Body of pancreas (tissue), 4 donors: ENCODE data around the gene TSPAN14. TPM values are rescaled to one million over a fixed set of nuclear protein-coding genes. Genes with fewer than 3 reads are reported as not detected.

Experiments used
- ATAC-seq: fragments of 150-250 bp; one replicate; pipeline ENCODE4 v1.9.1; 2016
- DNase-seq, 4 donors: peaks; one replicate each; pipeline ENCODE4 v3.0.0-alpha.2; 2019
- H3K27ac ChIP-seq, 4 donors: fragments of 200-600 bp; sonication (generic); 1 replicate in 3 of 4; 2 replicates in 1 of 4; pipeline versions ENCODE4 v1.5.1 to v1.6.1; 2016 to 2019; ENCODE audit warnings: mild to moderate bottlenecking in 1 of 4, mixed read lengths in 1 of 4, moderate library complexity in 1 of 4
- H3K27me3 ChIP-seq, 2 donors: fragments of 200-600 bp; sonication (generic); one replicate each; pipeline ENCODE4 v1.6.0; 2016; ENCODE audit warnings: mild to moderate bottlenecking in 1 of 2
- H3K36me3 ChIP-seq, 2 donors: fragments of 200-600 bp; sonication (generic); replicated peaks in 1 of 2; 2 replicates each; pipeline ENCODE4 v1.5.1; 2016; ENCODE audit warnings: low read depth in 2 of 2; ENCODE audit not compliant: insufficient read depth in 1 of 2
- H3K4me1 ChIP-seq: fragments of 200-600 bp; sonication (generic); one replicate; pipeline ENCODE4 v1.6.0; 2016
- H3K4me3 ChIP-seq, 2 donors: fragments of 200-600 bp; sonication (generic); 1 replicate in 1 of 2; 2 replicates in 1 of 2; pipeline ENCODE4 v1.5.1; 2016 to 2019
- H3K9me3 ChIP-seq, 3 donors: fragments of 200-600 bp; sonication (generic); 1 replicate in 2 of 3; 2 replicates in 1 of 3; pipeline ENCODE4 v1.5.1; 2016
- POLR2A ChIP-seq, 3 donors: fragments of 450-650 bp; IDR thresholded peaks; one replicate each; pipeline ENCODE4 v1.6.1; 2016; ENCODE audit warnings: antibody characterized with exemption in 3 of 3, mild to moderate bottlenecking in 2 of 3
- WGBS, 2 donors: methylation state at CpG; one replicate each; pipeline ENCODE4 v1.1.5; 2017; 5-methylcytosine and 5-hydroxymethylcytosine counted together
- intact Hi-C: fragments of 100-400 bp; cut with DNase I; formaldehyde crosslinking; loops from one replicate; pipeline ENCODE4 v1.15.1; 2023
- total RNA-seq, 2 donors: library from RNA; depleted of rRNA; stranded (reverse); fragments of >200 nt; gene quantifications; one replicate each; pipeline ENCODE4 v1.1.0, GENCODE V29; 2016
- TF ChIP-seq, protein P1 (sequence below), 7 experiments: fragments of 450-650 bp in 4 of 7; fragments of 200-600 bp in 3 of 7; sonication (generic) in 3 of 7; IDR thresholded peaks; one replicate each; pipeline ENCODE4 v1.5.1; 2016 to 2019; ENCODE audit warnings: antibody characterized with exemption in 7 of 7

The TSPAN14 gene
- total RNA-seq, 2 donors from 2014 or later: 22.3 to 63.0 TPM

DNA sequence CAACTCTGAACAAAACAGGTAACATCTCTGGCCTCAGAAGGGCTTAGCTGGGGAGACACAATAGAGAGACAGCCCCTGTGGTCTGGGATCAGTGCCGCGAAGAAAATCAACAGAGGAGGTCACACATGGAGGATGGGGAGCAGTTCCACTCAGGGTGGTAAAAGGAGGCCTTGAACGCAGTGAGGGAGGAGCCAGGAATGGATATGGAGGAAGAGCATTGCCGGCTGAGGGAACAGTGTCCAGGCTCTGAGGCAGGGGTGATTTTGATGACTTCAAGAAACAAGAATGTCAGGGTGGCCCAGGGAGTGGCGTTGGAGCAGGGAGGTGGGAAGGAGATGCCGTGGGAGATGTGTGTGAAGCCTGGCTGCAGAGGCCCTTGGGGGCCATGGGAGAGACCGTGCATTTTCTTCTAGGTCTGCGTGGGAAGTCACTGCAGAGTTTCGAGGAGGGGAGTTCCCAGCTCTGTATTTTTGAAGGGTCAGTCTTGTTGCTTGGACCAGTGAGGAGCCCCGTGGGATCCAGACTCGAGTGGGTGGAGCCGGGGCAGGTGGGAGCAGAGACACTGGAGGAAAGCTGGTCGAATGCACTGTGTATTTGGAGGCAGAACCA lies 47.9 kb downstream of the TSPAN14 start:
- peak in 1 of 4 donors; percentile 6 for DNase-seq
- Histone ChIP-seq H3K27me3 (no peaks in the 10 kb centered on the region), H3K27ac (peak overlapping the region in 2 of 4 donors; percentile 5 to 20), H3K4me1 (peaks cover 84% of the 10 kb centered on the region), H3K36me3 (no peaks in the 10 kb centered on the region), H3K9me3 (no peaks in the 10 kb centered on the region), H3K4me3 (no peak overlapping the region)
- 80 to 86% methylated on average over 13 of the region's 13 CpGs for WGBS, 2 donors
- TF ChIP-seq, protein P1, sequence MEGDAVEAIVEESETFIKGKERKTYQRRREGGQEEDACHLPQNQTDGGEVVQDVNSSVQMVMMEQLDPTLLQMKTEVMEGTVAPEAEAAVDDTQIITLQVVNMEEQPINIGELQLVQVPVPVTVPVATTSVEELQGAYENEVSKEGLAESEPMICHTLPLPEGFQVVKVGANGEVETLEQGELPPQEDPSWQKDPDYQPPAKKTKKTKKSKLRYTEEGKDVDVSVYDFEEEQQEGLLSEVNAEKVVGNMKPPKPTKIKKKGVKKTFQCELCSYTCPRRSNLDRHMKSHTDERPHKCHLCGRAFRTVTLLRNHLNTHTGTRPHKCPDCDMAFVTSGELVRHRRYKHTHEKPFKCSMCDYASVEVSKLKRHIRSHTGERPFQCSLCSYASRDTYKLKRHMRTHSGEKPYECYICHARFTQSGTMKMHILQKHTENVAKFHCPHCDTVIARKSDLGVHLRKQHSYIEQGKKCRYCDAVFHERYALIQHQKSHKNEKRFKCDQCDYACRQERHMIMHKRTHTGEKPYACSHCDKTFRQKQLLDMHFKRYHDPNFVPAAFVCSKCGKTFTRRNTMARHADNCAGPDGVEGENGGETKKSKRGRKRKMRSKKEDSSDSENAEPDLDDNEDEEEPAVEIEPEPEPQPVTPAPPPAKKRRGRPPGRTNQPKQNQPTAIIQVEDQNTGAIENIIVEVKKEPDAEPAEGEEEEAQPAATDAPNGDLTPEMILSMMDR (IDR thresholded peaks at IDR 0.05): no peak
- TF ChIP-seq POLR2A (IDR thresholded peaks at IDR 0.05): no peak
- ATAC-seq: no peak
- intact Hi-C loops: no loop called here

DNA sequence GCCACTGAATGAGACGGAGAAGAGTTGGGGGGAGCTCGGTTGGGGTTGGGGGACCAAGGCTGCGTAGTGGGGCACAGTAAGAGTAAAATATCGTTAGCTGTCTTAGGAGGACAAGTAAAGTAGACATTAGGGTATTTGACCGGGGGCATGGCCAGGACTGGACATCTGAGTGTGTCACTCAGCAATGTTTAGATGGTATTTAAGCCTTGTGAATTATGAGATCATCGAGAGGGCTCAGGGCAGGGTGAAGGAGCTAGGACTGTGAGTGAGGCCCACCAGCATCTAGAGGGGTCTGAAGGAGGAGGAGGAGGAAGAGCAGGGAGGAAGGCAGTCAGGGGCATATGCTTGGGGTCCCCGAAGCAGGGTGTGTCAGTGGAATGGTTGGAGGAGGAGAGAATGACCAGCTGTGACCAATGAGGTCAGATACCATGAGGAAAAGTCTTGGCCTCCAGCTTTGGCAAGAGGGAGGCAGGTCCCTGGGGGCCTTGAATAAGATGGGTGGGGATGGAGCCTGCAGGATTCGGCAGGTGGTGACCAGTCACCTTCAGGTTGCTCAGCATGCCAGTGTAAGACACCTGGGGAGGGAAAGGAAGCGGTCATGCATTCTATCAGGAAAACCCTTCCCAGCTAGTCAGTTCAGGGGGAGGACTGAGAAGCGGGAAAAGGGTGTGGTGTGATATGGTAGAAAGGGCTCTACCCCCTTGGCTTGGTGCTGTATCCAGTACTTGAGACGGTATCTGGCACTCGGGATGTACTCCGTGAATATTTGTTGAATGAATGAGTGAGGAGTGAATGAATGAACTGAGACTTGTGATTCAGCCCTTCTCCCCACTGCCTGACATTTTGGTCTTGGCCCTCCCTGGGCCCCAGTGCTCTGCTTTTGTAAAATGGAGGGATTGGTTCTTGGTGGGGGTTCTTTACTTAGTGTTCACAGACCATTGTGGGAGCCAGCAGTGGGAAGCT lies 48.8 kb downstream of the TSPAN14 start:
- Histone ChIP-seq H3K27me3 (no peaks in the 10 kb centered on the region), H3K4me1 (peaks cover 75% of the 10 kb centered on the region), H3K27ac (peak overlapping the region in 1 of 4 donors; percentile 22), H3K9me3 (no peaks in the 10 kb centered on the region), H3K4me3 (no peak overlapping the region), H3K36me3 (peaks cover 0 to 2% of the 10 kb centered on the region in 2 donors)
- TF ChIP-seq POLR2A (IDR thresholded peaks at IDR 0.05): no peak
- TF ChIP-seq, protein P1 (IDR thresholded peaks at IDR 0.05): no peak
- DNase-seq (peak in 1 of 4 donors; percentile 6), ATAC-seq (no peak)
- intact Hi-C loops: no loop called here
- WGBS, 2 donors: 85 to 87% methylated on average over 13 of the region's 13 CpGs

DNA sequence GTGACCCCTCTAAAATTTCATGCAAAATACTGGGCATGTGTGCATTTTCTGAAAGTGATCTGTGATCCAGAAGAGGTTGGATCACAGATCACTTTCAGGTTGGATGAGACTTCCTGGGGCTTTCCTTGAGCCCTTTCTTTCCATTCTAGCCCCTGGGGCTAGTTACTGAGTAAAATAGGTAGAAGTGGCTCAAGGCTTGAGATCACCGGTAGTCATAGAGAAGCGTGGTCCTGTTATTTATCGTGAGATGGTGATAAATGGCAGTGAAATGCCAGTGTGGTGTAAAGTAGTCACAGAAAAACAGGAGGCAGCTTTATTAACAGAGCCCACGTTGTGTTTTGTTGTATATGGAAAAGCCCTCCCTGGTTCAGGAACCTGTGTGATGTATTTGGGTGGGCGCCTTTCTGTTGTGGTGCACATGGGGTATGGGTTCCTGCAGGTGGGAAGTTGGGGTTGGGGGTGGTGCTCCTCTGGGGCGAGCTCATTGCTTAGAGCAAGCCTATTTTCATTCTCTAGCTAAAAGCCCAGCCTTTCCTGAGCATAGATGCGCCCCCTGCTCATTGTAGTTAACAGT lies 49.6 kb downstream of the TSPAN14 start:
- TF ChIP-seq, protein P1 (IDR thresholded peaks at IDR 0.05): no peak
- TF ChIP-seq POLR2A (IDR thresholded peaks at IDR 0.05): no peak
- Histone ChIP-seq H3K4me3 (no peak overlapping the region), H3K4me1 (peaks cover 67% of the 10 kb centered on the region), H3K36me3 (peaks cover 0 to 2% of the 10 kb centered on the region in 2 donors), H3K27me3 (no peaks in the 10 kb centered on the region), H3K9me3 (no peaks in the 10 kb centered on the region), H3K27ac (peak overlapping the region in 2 of 4 donors; percentile 63 to 72)
- ATAC-seq (no peak), DNase-seq (no peak)
- 81 to 83% methylated on average over 7 of the region's 7 CpGs for WGBS, 2 donors
- intact Hi-C loops: loop anchor here (2.0 kb wide), 1 partner anchor 57 kb away; no protein-coding TSS in a partner anchor

DNA sequence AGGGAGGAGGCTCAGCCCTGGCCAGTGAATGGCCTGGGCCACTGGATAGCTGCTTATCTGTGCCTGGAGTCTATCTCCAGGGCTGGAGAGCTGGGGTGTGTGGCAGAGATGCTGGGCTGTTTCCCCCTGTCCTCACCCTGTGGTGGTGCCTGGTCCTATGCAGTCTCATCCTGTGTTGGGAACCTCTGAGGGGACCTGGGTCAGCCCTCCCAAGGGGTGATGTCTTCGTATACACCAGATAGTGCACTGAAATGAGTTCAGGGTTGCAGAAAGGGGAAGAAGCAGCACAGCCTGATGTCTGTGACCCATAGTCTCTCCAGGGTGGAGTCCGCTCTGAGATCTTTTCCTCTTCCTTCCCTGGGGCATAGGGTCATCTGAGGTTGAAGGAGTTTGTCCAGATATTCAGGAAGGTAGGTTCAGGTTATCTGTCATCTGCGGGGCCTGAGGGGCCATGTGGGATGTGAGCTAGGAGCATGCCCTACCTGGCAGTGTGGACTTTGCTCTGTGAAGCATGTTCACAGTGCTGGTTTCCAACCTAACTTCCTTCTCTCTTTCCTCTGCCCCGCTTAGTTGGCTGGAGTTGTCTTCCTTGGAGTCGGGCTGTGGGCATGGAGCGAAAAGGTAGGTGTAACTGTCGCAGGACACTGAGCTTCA lies 50.2 kb downstream of the TSPAN14 start:
- ATAC-seq: no peak
- 47 to 56% methylated on average over 7 of the region's 7 CpGs for WGBS, 2 donors

More for the DNA sequence above, 50.2 kb downstream of the TSPAN14 start:
- TF ChIP-seq, protein P1 (IDR thresholded peaks at IDR 0.05): no peak
- TF ChIP-seq POLR2A (IDR thresholded peaks at IDR 0.05): no peak
- peak in 1 of 4 donors; percentile 17 for DNase-seq
- Histone ChIP-seq H3K4me3 (no peak overlapping the region), H3K9me3 (no peaks in the 10 kb centered on the region), H3K4me1 (peaks cover 61% of the 10 kb centered on the region), H3K27me3 (no peaks in the 10 kb centered on the region), H3K36me3 (peaks cover 0 to 2% of the 10 kb centered on the region in 2 donors), H3K27ac (peak overlapping the region in 3 of 4 donors; percentile 59 to 72 (median 63))
- intact Hi-C loops: loop anchor here (2.0 kb wide), 1 partner anchor 57 kb away; no protein-coding TSS in a partner anchor
